Hematopoietic multipotent progenitor cell treated with erythropoietin and hydrocortisone succinate and interleukin-3 and kit ligand, for 17 days (in vitro differentiated cells): ENCODE measurements around the gene CRKL.

Experiments
- DNase-seq: peaks from one replicate; pipeline ENCODE4 v3.0.0-alpha.2; 2015; ENCODE audit warnings: low spot score

The CRKL gene

GRCh38 chr22:20983081-20983771 is 66.0 kb downstream of the CRKL start:
- DNase-seq = no peak

GRCh38 chr22:20985720-20986119 is 68.5 kb downstream of the CRKL start:
- no peak for DNase-seq

- no peak for DNase-seq
These were observed 69.2 kb downstream of the CRKL start for GRCh38 chr22:20986365-20986764.

GRCh38 chr22:20987375-20987774 is 70.2 kb downstream of the CRKL start:
- no peak for DNase-seq

- DNase-seq = no peak
These were observed 71.5 kb downstream of the CRKL start for GRCh38 chr22:20988573-20989322.

GRCh38 chr22:20989323-20990138 is 72.3 kb downstream of the CRKL start:
- DNase-seq = no peak

- DNase-seq = no peak
These were observed 73.3 kb downstream of the CRKL start for GRCh38 chr22:20990184-20991180.

- no peak for DNase-seq
These were observed 74.2 kb downstream of the CRKL start for GRCh38 chr22:20991252-20992055.

- no peak for DNase-seq
These were observed 74.8 kb downstream of the CRKL start for GRCh38 chr22:20992056-20992442.

GRCh38 chr22:20992456-20993303 is 75.5 kb downstream of the CRKL start:
- no peak for DNase-seq

GRCh38 chr22:20993304-20994127 is 76.3 kb downstream of the CRKL start:
- DNase-seq = no peak

- DNase-seq = no peak
These were observed 77.1 kb downstream of the CRKL start for GRCh38 chr22:20994128-20994901.

GRCh38 chr22:20994902-20995241 is 77.7 kb downstream of the CRKL start:
- no peak for DNase-seq

GRCh38 chr22:20995329-20996030 is 78.3 kb downstream of the CRKL start:
- DNase-seq = no peak

- no peak for DNase-seq
These were observed 78.8 kb downstream of the CRKL start for GRCh38 chr22:20996031-20996410.

- no peak for DNase-seq
These were observed 79.7 kb downstream of the CRKL start for GRCh38 chr22:20996598-20997535.
